GM18907 (cell line): Measurements from ENCODE around the gene SPATC1L.

Experiments
- ATAC-seq: cut with Tn5 transposase; IDR thresholded peaks from one replicate; pipeline ENCODE4 v1.9.1; 2021; ENCODE audit warnings: mild to moderate bottlenecking, moderate library complexity; ENCODE audit not compliant: unreplicated experiment

SPATC1L gene

DNA sequence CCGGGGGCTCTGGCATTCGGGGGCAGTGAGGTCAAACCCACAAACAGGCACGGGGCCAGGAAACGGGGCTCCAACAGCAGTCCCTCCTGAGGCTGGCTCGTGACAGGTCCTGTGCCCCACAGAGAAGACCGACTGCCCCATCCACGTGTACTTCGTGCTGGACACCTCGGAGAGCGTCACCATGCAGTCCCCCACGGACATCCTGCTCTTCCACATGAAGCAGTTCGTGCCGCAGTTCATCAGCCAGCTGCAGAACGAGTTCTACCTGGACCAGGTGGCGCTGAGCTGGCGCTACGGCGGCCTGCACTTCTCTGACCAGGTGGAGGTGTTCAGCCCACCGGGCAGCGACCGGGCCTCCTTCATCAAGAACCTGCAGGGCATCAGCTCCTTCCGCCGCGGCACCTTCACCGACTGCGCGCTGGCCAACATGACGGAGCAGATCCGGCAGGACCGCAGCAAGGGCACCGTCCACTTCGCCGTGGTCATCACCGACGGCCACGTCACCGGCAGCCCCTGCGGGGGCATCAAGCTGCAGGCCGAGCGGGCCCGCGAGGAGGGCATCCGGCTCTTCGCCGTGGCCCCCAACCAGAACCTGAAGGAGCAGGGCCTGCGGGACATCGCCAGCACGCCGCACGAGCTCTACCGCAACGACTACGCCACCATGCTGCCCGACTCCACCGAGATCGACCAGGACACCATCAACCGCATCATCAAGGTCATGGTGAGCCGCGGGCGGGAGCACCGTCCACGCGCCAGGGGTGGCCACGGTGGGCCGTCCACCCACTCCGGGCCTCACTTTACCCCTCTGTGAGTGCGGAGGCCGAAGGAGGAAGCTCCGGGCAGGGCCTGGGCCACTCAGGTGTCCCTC is 72.2 kb downstream of the SPATC1L start:
- no peak for ATAC-seq

GRCh38 chr21:46111193-46111571 is 73.1 kb downstream of the SPATC1L start:
- no peak for ATAC-seq
